Upper lobe of right lung (tissue), 1 donor: Measurements from ENCODE around the gene SEH1L. TPM values are rescaled to one million over a fixed set of nuclear protein-coding genes. Genes with fewer than 3 reads are reported as not detected.
"Not testable (repeated sequence)": the region's sequence is repeated elsewhere in the genome, so short reads cannot be mapped to it uniquely, and the experiment has no call there.

Experiments used
- ATAC-seq: fragments of 200-7000 bp; cut with Tn5 transposase; one replicate; pipeline ENCODE4 v1.9.1; 2020; ENCODE audit warnings: mild to moderate bottlenecking, moderate library complexity
- DNase-seq: peaks from one replicate; pipeline ENCODE4 v3.0.0-alpha.2; 2020
- H3K27ac ChIP-seq: fragments of 200-600 bp; one replicate; pipeline ENCODE4 v1.8.0; 2022
- H3K27me3 ChIP-seq: fragments of 200-600 bp; one replicate; pipeline ENCODE4 v1.8.0; 2022; ENCODE audit warnings: mild to moderate bottlenecking
- H3K36me3 ChIP-seq: fragments of 200-600 bp; one replicate; pipeline ENCODE4 v1.8.0; 2022
- H3K4me1 ChIP-seq: fragments of 200-600 bp; one replicate; pipeline ENCODE4 v1.8.0; 2022
- H3K4me3 ChIP-seq: fragments of 200-600 bp; one replicate; pipeline ENCODE4 v1.8.0; 2022; ENCODE audit warnings: mild to moderate bottlenecking
- H3K9me3 ChIP-seq: fragments of 200-600 bp; one replicate; pipeline ENCODE4 v1.8.0; 2022
- CTCF ChIP-seq: fragments of 200-600 bp; IDR thresholded peaks from one replicate; pipeline ENCODE4 v1.8.0; 2022; ENCODE audit warnings: antibody characterized with exemption
- intact Hi-C: fragments of 100-400 bp; cut with DNase I; formaldehyde crosslinking; loops from one replicate; pipeline ENCODE4 v1.11.0; 2022
- total RNA-seq: library from RNA; stranded (reverse); fragmentation: NEBNext Ultra II Directional; extraction: Animal tissue kit (Norgen Biotek cat#: 25700); gene quantifications from one replicate; pipeline ENCODE4 v1.2.1, GENCODE V29; 2021
- donor health status: DM: no; HTN: yes; CAD: no; lungs with severe emphysema.

The SEH1L gene
- total RNA-seq, 1 donor from 2014 or later = 41.5 TPM

GRCh38 chr18:12993439-12993838 lies 45.6 kb downstream of the SEH1L start:
- no peak overlapping the region for H3K27ac ChIP-seq
- DNase-seq (no peak), ATAC-seq (no peak)
- H3K4me3 ChIP-seq = no peak overlapping the region
- no peak for TF ChIP-seq CTCF
- no peaks in the 10 kb centered on the region for H3K27me3 ChIP-seq
- H3K9me3 ChIP-seq = no peaks in the 10 kb centered on the region
- peaks cover 16% of the 10 kb centered on the region for H3K4me1 ChIP-seq
- intact Hi-C loops = no loop called here
- H3K36me3 ChIP-seq = no peaks in the 10 kb centered on the region

GRCh38 chr18:12995424-12995823 lies 47.6 kb downstream of the SEH1L start:
- Histone ChIP-seq H3K27ac (no peak overlapping the region), H3K4me1 (peaks cover 13% of the 10 kb centered on the region), H3K27me3 (no peaks in the 10 kb centered on the region), H3K9me3 (no peaks in the 10 kb centered on the region), H3K36me3 (peaks cover 4% of the 10 kb centered on the region), H3K4me3 (no peak overlapping the region)
- TF ChIP-seq CTCF = no peak
- intact Hi-C loops = no loop called here
- DNase-seq (no peak), ATAC-seq (no peak)

DNA sequence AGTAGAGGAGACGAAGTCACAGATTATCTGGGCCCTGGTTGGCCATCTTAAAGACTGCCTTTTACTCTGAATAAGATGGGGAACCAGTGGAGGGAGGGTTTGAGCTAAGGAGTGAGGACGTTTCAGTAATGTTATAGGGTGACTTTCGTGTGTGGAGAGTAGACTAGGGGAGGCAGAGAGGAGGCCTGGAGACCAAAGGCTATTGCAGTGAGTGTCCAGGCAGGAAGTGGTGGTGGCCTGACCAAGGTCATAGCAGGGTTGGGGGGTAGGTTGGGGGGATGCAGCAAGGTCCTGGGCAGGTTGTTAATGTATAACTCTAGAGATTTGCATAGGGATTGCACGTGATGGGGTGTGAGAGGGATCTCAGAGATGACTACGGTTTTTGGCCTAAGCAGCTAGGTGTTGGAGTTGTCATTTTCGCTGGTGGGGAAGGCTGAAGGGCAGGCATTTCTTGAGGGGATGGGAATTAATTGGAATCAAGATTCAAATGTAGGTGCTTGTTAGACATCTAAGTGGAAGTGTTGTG lies 48.2 kb downstream of the SEH1L start:
- Histone ChIP-seq H3K27me3 (no peaks in the 10 kb centered on the region), H3K36me3 (peaks cover 8% of the 10 kb centered on the region), H3K27ac (no peak overlapping the region), H3K4me1 (peaks cover 11% of the 10 kb centered on the region), H3K4me3 (no peak overlapping the region), H3K9me3 (no peaks in the 10 kb centered on the region)
- TF ChIP-seq CTCF = no peak
- DNase-seq (no peak), ATAC-seq (no peak)
- intact Hi-C loops = no loop called here

DNA sequence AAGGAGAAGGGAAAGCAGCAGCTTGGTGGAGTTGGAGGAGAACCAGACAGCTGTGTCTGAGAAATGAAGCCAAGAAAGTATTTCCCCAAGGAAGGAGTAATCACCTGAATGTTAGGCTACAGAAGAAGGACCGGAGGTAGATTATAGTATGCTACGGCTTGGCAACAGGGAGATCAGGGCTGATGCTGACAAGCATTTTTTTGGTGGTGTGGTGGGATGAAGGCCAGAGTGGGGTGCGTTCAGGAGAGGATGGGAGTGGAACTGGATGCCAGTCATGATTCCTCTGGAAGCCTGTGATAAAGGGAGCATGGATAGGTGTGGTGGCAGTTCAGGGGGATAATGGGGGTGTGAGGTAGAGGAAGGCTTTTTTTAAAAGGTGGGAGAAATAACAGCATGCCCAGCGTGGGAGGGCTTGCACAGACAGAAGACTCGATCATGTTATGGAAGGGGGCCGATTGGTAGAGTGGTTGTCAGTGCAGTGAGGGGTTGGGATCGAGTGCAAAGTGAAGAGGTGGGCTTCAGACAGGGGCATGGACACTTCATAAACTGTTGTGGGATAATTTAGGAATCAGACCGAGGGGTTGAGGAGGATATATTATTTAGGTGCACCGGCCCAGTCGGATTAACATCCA lies 49.0 kb downstream of the SEH1L start:
- no peak for TF ChIP-seq CTCF
- H3K27ac ChIP-seq = no peak overlapping the region
- intact Hi-C loops = no loop called here
- H3K36me3 ChIP-seq = peaks cover 16% of the 10 kb centered on the region
- H3K9me3 ChIP-seq = no peaks in the 10 kb centered on the region
- DNase-seq (no peak), ATAC-seq (no peak)
- H3K4me1 ChIP-seq = peaks cover 11% of the 10 kb centered on the region
- H3K27me3 ChIP-seq = no peaks in the 10 kb centered on the region
- H3K4me3 ChIP-seq = no peak overlapping the region

DNA sequence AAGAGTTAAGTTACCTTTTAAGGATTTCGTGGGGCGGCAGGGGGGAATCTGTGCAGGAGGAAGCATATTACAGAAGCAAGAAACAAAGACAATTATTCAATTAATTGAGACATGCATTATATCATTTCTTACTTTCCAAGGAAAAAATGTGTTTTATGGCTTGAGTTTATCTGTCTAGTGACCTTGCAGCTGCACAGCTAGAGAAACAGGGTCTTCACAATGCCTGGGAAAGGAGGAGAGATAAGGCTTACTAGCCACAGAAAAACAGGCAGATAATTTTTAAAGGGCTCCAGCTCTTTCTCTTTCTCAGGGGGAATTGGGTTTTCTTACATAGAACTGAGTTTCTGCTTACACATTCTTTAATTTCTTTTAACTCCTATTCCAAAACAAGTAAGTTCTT lies 49.5 kb downstream of the SEH1L start:
- H3K4me1 ChIP-seq, H3K27me3 ChIP-seq, H3K9me3 ChIP-seq, H3K4me3 ChIP-seq, ATAC-seq, H3K27ac ChIP-seq, DNase-seq, intact Hi-C loops: not testable (repeated sequence)
- peaks cover 21% of the 10 kb centered on the region for H3K36me3 ChIP-seq

DNA sequence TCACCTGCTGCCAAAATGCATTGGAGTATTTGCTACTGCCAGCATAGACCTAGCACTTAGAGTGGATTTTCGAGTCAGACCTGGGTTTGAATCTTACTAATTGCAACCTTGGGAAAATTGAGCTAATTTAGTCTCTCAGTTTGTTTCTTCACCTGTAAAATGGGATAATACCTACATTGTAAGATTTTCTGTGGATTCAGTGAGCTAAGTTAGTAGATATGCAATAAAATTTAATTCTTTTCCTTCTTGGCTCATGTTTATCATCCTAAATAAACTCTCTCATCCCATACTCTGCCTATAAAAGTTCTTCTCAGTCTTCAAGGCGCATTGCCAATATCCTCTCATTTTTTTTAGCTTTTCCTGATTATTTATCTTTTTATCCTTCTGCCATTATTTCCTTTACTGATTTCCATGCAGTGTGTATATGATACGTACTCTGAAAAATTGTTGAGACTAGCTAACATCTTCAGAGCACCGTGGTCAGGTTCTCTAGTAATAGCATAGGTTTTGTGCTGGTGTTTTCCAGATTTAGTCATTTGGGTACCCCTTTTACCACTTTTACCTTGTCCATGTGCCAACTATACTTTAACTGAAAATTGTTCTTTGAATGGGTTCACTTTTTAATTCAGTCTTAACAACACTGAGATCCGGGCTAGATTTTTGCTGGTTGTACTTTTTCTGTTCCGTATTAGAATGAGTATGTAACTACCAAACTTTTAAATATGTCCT lies 50.7 kb downstream of the SEH1L start:
- ATAC-seq = no peak
- no peak overlapping the region for H3K27ac ChIP-seq
- no peak for TF ChIP-seq CTCF
- no peaks in the 10 kb centered on the region for H3K27me3 ChIP-seq
- no peaks in the 10 kb centered on the region for H3K9me3 ChIP-seq
- H3K4me1 ChIP-seq = no peaks in the 10 kb centered on the region
- intact Hi-C loops = no loop called here
- H3K4me3 ChIP-seq = no peak overlapping the region
- peaks cover 25% of the 10 kb centered on the region for H3K36me3 ChIP-seq
- DNase-seq = no peak
